Liver (tissue), 9 donors: ENCODE results near the gene NDC1. TPM values are rescaled to one million over a fixed set of nuclear protein-coding genes. Genes with fewer than 3 reads are reported as not detected.

Experiments used
- DNase-seq: peaks from one replicate; pipeline ENCODE4 v3.0.0-alpha.2; 2017; ENCODE audit warnings: low spot score
- H3K27ac ChIP-seq, 2 donors: one replicate each; pipeline ENCODE4 v1.7.0; 2013; ENCODE audit warnings: inconsistent platforms in 2 of 2, low read length in 2 of 2, control low read depth in 1 of 2, low read depth in 1 of 2, mild to moderate bottlenecking in 1 of 2
- H3K27me3 ChIP-seq, 4 donors: one replicate each; pipeline versions ENCODE4 v1.6.1 to v1.7.0; 2013; ENCODE audit warnings: low read length in 3 of 4, inconsistent platforms in 1 of 4, mild to moderate bottlenecking in 1 of 4, moderate library complexity in 1 of 4; ENCODE audit not compliant: control insufficient read depth in 4 of 4, insufficient read depth in 4 of 4
- H3K36me3 ChIP-seq, 4 donors: one replicate each; pipeline versions ENCODE4 v1.6.1 to v1.7.0; 2013; ENCODE audit warnings: low read length in 3 of 4, mild to moderate bottlenecking in 3 of 4, low read depth in 1 of 4, moderate library complexity in 1 of 4; ENCODE audit not compliant: control insufficient read depth in 4 of 4, insufficient read depth in 3 of 4
- H3K4me1 ChIP-seq, 4 donors: one replicate each; pipeline versions ENCODE4 v1.6.1 to v1.7.0; 2013; ENCODE audit warnings: low read length in 3 of 4, mild to moderate bottlenecking in 3 of 4, moderate library complexity in 1 of 4; ENCODE audit not compliant: control insufficient read depth in 4 of 4, insufficient read depth in 4 of 4
- H3K4me3 ChIP-seq, 3 donors: one replicate each; pipeline versions ENCODE4 v1.6.1 to v1.7.0; 2013; ENCODE audit warnings: low read length in 3 of 3, control low read depth in 1 of 3, low read depth in 1 of 3, mild to moderate bottlenecking in 1 of 3
- H3K9ac ChIP-seq, 2 donors: one replicate each; pipeline ENCODE4 v1.7.0; 2013; ENCODE audit warnings: low read length in 2 of 2, mild to moderate bottlenecking in 2 of 2, moderate library complexity in 2 of 2, control low read depth in 1 of 2, low read depth in 1 of 2
- H3K9me3 ChIP-seq, 4 donors: one replicate each; pipeline versions ENCODE4 v1.6.1 to v1.7.0; 2013; ENCODE audit warnings: low read length in 3 of 4; ENCODE audit not compliant: control insufficient read depth in 4 of 4
- FOXA1 ChIP-seq: IDR thresholded peaks from 2 replicates; pipeline ENCODE4 v1.6.1; 2016; ENCODE audit warnings: antibody characterized with exemption
- GABPA ChIP-seq, 2 donors: IDR thresholded peaks in 1 of 2; conservative IDR thresholded peaks in 1 of 2; 2 replicates each; pipeline ENCODE4 v1.6.1; 2016; ENCODE audit warnings: antibody characterized with exemption in 2 of 2, mild to moderate bottlenecking in 1 of 2, moderate library complexity in 1 of 2
- HNF4A ChIP-seq, 2 donors: conservative IDR thresholded peaks; 2 replicates each; pipeline ENCODE4 v1.6.1; 2016; ENCODE audit warnings: antibody characterized with exemption in 2 of 2, mild to moderate bottlenecking in 2 of 2
- HNF4G ChIP-seq: IDR thresholded peaks from 2 replicates; pipeline ENCODE4 v1.6.1; 2016; ENCODE audit warnings: antibody characterized with exemption
- JUND ChIP-seq, 2 donors: IDR thresholded peaks; 2 replicates each; pipeline ENCODE4 v1.6.1; 2016; ENCODE audit warnings: antibody characterized with exemption in 2 of 2
- MAX ChIP-seq: IDR thresholded peaks from 2 replicates; pipeline ENCODE4 v1.6.1; 2016; ENCODE audit warnings: antibody characterized with exemption
- NR2F2 ChIP-seq: IDR thresholded peaks from 2 replicates; pipeline ENCODE4 v1.6.1; 2016; ENCODE audit warnings: antibody characterized with exemption
- RAD21 ChIP-seq, 2 donors: IDR thresholded peaks; 2 replicates each; pipeline ENCODE4 v1.6.1; 2016; ENCODE audit warnings: antibody characterized with exemption in 2 of 2, mild to moderate bottlenecking in 2 of 2
- RXRA ChIP-seq, 2 donors: IDR thresholded peaks; 2 replicates each; pipeline ENCODE4 v1.6.1; 2017 to 2018; ENCODE audit warnings: antibody characterized with exemption in 2 of 2, mild to moderate bottlenecking in 1 of 2
- SP1 ChIP-seq: IDR thresholded peaks from 2 replicates; pipeline ENCODE4 v1.6.1; 2018; ENCODE audit warnings: antibody characterized with exemption, mild to moderate bottlenecking
- YY1 ChIP-seq: IDR thresholded peaks from 2 replicates; pipeline ENCODE4 v1.6.1; 2016; ENCODE audit warnings: antibody characterized with exemption, mild to moderate bottlenecking
- ZBTB33 ChIP-seq: IDR thresholded peaks from 2 replicates; pipeline ENCODE4 v1.6.1; 2016; ENCODE audit warnings: antibody characterized with exemption
- WGBS: extraction: QIAGEN DNeasy Blood & Tissue Kit; methylation state at CpG from one replicate; pipeline ENCODE4 v1.1.7; 2013; 5-methylcytosine and 5-hydroxymethylcytosine counted together
- polyA plus RNA-seq, 2 donors: library from polyadenylated mRNA; stranded (reverse) in 1 of 2; unstranded in 1 of 2; fragments of 200-250 nt in 1 of 2; fragments of >200 nt in 1 of 2; fragmentation: Nextera tagmentation in 1 of 2; extraction: Ambion mirVana in 1 of 2; gene quantifications; one replicate each; pipeline versions ENCODE4 v1.2.1 to v1.2.3, GENCODE V29; 2013 to 2015
- total RNA-seq, 2 donors: library from RNA; depleted of rRNA; stranded (reverse); fragments of >200 nt; gene quantifications; one replicate each; pipeline ENCODE4 v1.2.3, GENCODE V29; 2014
- TF ChIP-seq, protein P1 (sequence below): IDR thresholded peaks from 2 replicates; pipeline ENCODE4 v1.6.1; 2016; ENCODE audit warnings: antibody characterized with exemption, mild to moderate bottlenecking
- TF ChIP-seq, protein P2 (sequence below): fragments of 150-350 bp; IDR thresholded peaks from 2 replicates; pipeline ENCODE4 v1.5.1; 2017; ENCODE audit warnings: improper control_type of control experiment, low read depth, low read length; ENCODE audit not compliant: missing input control
- TF ChIP-seq, protein P3 (sequence below): IDR thresholded peaks from 2 replicates; pipeline ENCODE4 v1.6.1; 2016; ENCODE audit warnings: antibody characterized with exemption
- donor health status: healthy.
- donor health status: healthy.
- donor health status: healthy.
- donor health status: healthy.
- donor health status: healthy.

Gene NDC1
- total and polyA plus RNA-seq, 4 donors = 2.2 to 17.9 (median 5.8) TPM

GRCh38 chr1:53869454-53870117, 31.5 kb upstream of the NDC1 start:
- DNase-seq = no peak
- no peaks in the 10 kb centered on the region for H3K4me1 ChIP-seq
- H3K27me3 ChIP-seq = no peaks in the 10 kb centered on the region
- no peaks in the 10 kb centered on the region for H3K9me3 ChIP-seq
- H3K36me3 ChIP-seq = peaks cover 4 to 59% (median 45%) of the 10 kb centered on the region in 4 donors
- no peak overlapping the region for H3K4me3 ChIP-seq
- H3K9ac ChIP-seq = no peak overlapping the region
- WGBS = 93% methylated on average over 11 of the region's 11 CpGs
- TF ChIP-seq SP1 (no peak), RXRA (IDR thresholded peaks at IDR 0.05) (no peak), HNF4A (conservative IDR thresholded peaks at IDR 0.05) (no peak), MAX (no peak), GABPA (IDR thresholded peaks at IDR 0.05 in 1 of 2, conservative IDR thresholded peaks at IDR 0.05 in 1 of 2) (no peak), JUND (IDR thresholded peaks at IDR 0.05) (no peak), HNF4G (no peak), NR2F2 (no peak)
- TF ChIP-seq, protein P1, sequence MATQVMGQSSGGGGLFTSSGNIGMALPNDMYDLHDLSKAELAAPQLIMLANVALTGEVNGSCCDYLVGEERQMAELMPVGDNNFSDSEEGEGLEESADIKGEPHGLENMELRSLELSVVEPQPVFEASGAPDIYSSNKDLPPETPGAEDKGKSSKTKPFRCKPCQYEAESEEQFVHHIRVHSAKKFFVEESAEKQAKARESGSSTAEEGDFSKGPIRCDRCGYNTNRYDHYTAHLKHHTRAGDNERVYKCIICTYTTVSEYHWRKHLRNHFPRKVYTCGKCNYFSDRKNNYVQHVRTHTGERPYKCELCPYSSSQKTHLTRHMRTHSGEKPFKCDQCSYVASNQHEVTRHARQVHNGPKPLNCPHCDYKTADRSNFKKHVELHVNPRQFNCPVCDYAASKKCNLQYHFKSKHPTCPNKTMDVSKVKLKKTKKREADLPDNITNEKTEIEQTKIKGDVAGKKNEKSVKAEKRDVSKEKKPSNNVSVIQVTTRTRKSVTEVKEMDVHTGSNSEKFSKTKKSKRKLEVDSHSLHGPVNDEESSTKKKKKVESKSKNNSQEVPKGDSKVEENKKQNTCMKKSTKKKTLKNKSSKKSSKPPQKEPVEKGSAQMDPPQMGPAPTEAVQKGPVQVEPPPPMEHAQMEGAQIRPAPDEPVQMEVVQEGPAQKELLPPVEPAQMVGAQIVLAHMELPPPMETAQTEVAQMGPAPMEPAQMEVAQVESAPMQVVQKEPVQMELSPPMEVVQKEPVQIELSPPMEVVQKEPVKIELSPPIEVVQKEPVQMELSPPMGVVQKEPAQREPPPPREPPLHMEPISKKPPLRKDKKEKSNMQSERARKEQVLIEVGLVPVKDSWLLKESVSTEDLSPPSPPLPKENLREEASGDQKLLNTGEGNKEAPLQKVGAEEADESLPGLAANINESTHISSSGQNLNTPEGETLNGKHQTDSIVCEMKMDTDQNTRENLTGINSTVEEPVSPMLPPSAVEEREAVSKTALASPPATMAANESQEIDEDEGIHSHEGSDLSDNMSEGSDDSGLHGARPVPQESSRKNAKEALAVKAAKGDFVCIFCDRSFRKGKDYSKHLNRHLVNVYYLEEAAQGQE = no peak
- H3K27ac ChIP-seq = no peak overlapping the region

DNA sequence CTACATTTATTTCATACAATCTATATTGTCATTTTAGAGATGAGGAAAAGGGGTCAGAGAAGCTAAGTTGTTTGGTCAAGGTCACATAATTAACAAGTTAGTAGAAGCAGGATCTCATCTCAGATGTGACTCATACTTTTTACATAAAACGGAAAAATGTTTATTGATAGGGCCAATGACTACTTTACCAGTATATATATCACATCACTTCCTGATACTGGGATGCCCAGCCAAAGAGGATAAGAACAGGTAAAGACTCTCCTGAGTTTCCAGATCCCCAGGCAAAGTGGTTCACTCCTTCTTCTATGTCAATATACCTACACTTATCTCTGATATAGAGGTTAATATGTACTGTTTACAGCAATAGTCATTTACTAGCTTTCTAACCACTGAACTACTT, 30.5 kb upstream of the NDC1 start:
- Histone ChIP-seq H3K4me1 (no peaks in the 10 kb centered on the region), H3K36me3 (peaks cover 4 to 61% (median 45%) of the 10 kb centered on the region in 4 donors), H3K9ac (no peak overlapping the region), H3K4me3 (no peak overlapping the region), H3K27ac (no peak overlapping the region), H3K9me3 (no peaks in the 10 kb centered on the region), H3K27me3 (no peaks in the 10 kb centered on the region)
- 84% methylated on average over 1 of the region's 1 CpG for WGBS
- DNase-seq = no peak
- TF ChIP-seq, protein P2, sequence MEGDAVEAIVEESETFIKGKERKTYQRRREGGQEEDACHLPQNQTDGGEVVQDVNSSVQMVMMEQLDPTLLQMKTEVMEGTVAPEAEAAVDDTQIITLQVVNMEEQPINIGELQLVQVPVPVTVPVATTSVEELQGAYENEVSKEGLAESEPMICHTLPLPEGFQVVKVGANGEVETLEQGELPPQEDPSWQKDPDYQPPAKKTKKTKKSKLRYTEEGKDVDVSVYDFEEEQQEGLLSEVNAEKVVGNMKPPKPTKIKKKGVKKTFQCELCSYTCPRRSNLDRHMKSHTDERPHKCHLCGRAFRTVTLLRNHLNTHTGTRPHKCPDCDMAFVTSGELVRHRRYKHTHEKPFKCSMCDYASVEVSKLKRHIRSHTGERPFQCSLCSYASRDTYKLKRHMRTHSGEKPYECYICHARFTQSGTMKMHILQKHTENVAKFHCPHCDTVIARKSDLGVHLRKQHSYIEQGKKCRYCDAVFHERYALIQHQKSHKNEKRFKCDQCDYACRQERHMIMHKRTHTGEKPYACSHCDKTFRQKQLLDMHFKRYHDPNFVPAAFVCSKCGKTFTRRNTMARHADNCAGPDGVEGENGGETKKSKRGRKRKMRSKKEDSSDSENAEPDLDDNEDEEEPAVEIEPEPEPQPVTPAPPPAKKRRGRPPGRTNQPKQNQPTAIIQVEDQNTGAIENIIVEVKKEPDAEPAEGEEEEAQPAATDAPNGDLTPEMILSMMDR = no peak
- TF ChIP-seq SP1 = no peak
- no peak for TF ChIP-seq MAX
- TF ChIP-seq RXRA (IDR thresholded peaks at IDR 0.05) = no peak
- TF ChIP-seq NR2F2 = no peak
- no peak for TF ChIP-seq YY1
- TF ChIP-seq FOXA1 = no peak
- no peak for TF ChIP-seq ZBTB33
- TF ChIP-seq, protein P3, sequence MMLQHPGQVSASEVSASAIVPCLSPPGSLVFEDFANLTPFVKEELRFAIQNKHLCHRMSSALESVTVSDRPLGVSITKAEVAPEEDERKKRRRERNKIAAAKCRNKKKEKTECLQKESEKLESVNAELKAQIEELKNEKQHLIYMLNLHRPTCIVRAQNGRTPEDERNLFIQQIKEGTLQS = no peak
- TF ChIP-seq HNF4G = no peak
- no peak for TF ChIP-seq RAD21 (IDR thresholded peaks at IDR 0.05)
- no peak for TF ChIP-seq GABPA (IDR thresholded peaks at IDR 0.05 in 1 of 2, conservative IDR thresholded peaks at IDR 0.05 in 1 of 2)
